HepG2 (cell line): ENCODE data around the gene FTL. TPM values are rescaled to one million over a fixed set of nuclear protein-coding genes. Genes with fewer than 3 reads are reported as not detected.
A peak's percentile ranks its signal among the peaks of the same experiment; 100 is the strongest.

Experiments used
- GTF3A ChIP-seq: sonication (generic); formaldehyde crosslinking; conservative IDR thresholded peaks from 2 replicates; pipeline ENCODE4 v1.4.0; 2020; ENCODE audit warnings: mild to moderate bottlenecking, missing genetic modification reagents
- HMGA1 ChIP-seq: sonication (generic); formaldehyde crosslinking; conservative IDR thresholded peaks from 2 replicates; pipeline ENCODE4 v1.4.0; 2020; ENCODE audit warnings: missing genetic modification reagents
- HNRNPLL ChIP-seq: fragments of 200-400 bp; formaldehyde crosslinking; IDR thresholded peaks from 2 replicates; pipeline ENCODE4 v1.6.1; 2017; ENCODE audit warnings: mild to moderate bottlenecking, low read depth, low read length; ENCODE audit not compliant: poor library complexity, severe bottlenecking
- KLF12 ChIP-seq: sonication (generic); formaldehyde crosslinking; IDR thresholded peaks from 2 replicates; pipeline ENCODE4 v1.4.0; 2020; ENCODE audit warnings: missing genetic modification reagents, borderline replicate concordance
- KMT2A ChIP-seq: sonication (generic); formaldehyde crosslinking; IDR thresholded peaks from 2 replicates; pipeline ENCODE4 v1.4.0; 2020; ENCODE audit warnings: missing genetic modification reagents
- NFYB ChIP-seq: sonication (generic); formaldehyde crosslinking; IDR thresholded peaks from 2 replicates; pipeline ENCODE4 v1.4.0; 2020; ENCODE audit warnings: missing genetic modification reagents
- PAF1 ChIP-seq: IDR thresholded peaks from 2 replicates; pipeline ENCODE4 v1.6.1; 2016; ENCODE audit warnings: missing genetic modification reagents, missing compliant biosample characterization
- PHB2 ChIP-seq: fragments of 450-650 bp; IDR thresholded peaks from 2 replicates; pipeline ENCODE4 v1.6.1; 2018; ENCODE audit not compliant: partially characterized antibody
- POGZ ChIP-seq: sonication (generic); formaldehyde crosslinking; IDR thresholded peaks from 2 replicates; pipeline ENCODE4 v1.4.0; 2020; ENCODE audit warnings: mild to moderate bottlenecking, missing genetic modification reagents
- REL ChIP-seq: sonication (generic); formaldehyde crosslinking; conservative IDR thresholded peaks from 2 replicates; pipeline ENCODE4 v1.8.0; 2022; ENCODE audit warnings: mild to moderate bottlenecking, missing genetic modification reagents, moderate library complexity
- SOX13 ChIP-seq, 3 experiments: fragments of 450-650 bp in 1 of 3; sonication (generic) in 1 of 3; formaldehyde crosslinking in 1 of 3; IDR thresholded peaks in 2 of 3; conservative IDR thresholded peaks in 1 of 3; 2 replicates each; pipeline versions ENCODE4 v1.5.0 to v1.6.1; 2016 to 2020; ENCODE audit warnings: antibody characterized with exemption in 1 of 3, mild to moderate bottlenecking in 1 of 3, missing compliant biosample characterization in 1 of 3, missing genetic modification reagents in 1 of 3, moderate library complexity in 1 of 3
- SRSF1 ChIP-seq: fragments of 200-400 bp; formaldehyde crosslinking; optimal IDR thresholded peaks from 2 replicates; pipeline ENCODE3; 2017; ENCODE audit warnings: mild to moderate bottlenecking, low read depth, low read length, moderate library complexity
- TCF12 ChIP-seq, 2 experiments: fragments of 450-650 bp in 1 of 2; sonication (generic) in 1 of 2; formaldehyde crosslinking in 1 of 2; IDR thresholded peaks; 2 replicates each; pipeline versions ENCODE4 v1.6.1 to v1.8.0; 2017 to 2022; ENCODE audit warnings: antibody characterized with exemption in 1 of 2, mild to moderate bottlenecking in 1 of 2, missing genetic modification reagents in 1 of 2, moderate library complexity in 1 of 2
- TCF7 ChIP-seq: sonication (generic); IDR thresholded peaks from 2 replicates; pipeline ENCODE4 v1.6.1; 2016; ENCODE audit warnings: antibody characterized with exemption, low read depth
- ZBTB3 ChIP-seq: sonication (generic); formaldehyde crosslinking; IDR thresholded peaks from 2 replicates; pipeline ENCODE4 v1.4.0; 2020; ENCODE audit warnings: low read depth, mild to moderate bottlenecking, moderate library complexity, missing genetic modification reagents, borderline replicate concordance
- ZC3H13 ChIP-seq: sonication (generic); formaldehyde crosslinking; IDR thresholded peaks from 2 replicates; pipeline ENCODE4 v1.8.1; 2023; ENCODE audit warnings: mild to moderate bottlenecking, missing genetic modification reagents, moderate library complexity
- ZNF10 ChIP-seq: sonication (generic); formaldehyde crosslinking; IDR thresholded peaks from 2 replicates; pipeline ENCODE4 v1.4.0; 2020; ENCODE audit warnings: mild to moderate bottlenecking, low read depth, missing genetic modification reagents, borderline replicate concordance
- ZNF101 ChIP-seq: sonication (generic); formaldehyde crosslinking; IDR thresholded peaks from 2 replicates; pipeline ENCODE4 v1.4.0; 2020; ENCODE audit warnings: mild to moderate bottlenecking, low read depth, missing genetic modification reagents, borderline replicate concordance
- ZNF180 ChIP-seq: sonication (generic); formaldehyde crosslinking; IDR thresholded peaks from 2 replicates; pipeline ENCODE4 v1.4.0; 2020; ENCODE audit warnings: low read depth, missing genetic modification reagents, borderline replicate concordance
- ZNF530 ChIP-seq: sonication (generic); formaldehyde crosslinking; IDR thresholded peaks from 2 replicates; pipeline ENCODE4 v1.5.0; 2020; ENCODE audit warnings: low read depth, mild to moderate bottlenecking, missing genetic modification reagents
- ZNF572 ChIP-seq: sonication (generic); formaldehyde crosslinking; IDR thresholded peaks from 2 replicates; pipeline ENCODE4 v1.5.1; 2020; ENCODE audit warnings: mild to moderate bottlenecking, missing genetic modification reagents
- ZNF761 ChIP-seq: sonication (generic); formaldehyde crosslinking; conservative IDR thresholded peaks from 2 replicates; pipeline ENCODE4 v1.4.0; 2020; ENCODE audit warnings: mild to moderate bottlenecking, missing genetic modification reagents
- ZNF777 ChIP-seq: sonication (generic); formaldehyde crosslinking; IDR thresholded peaks from 2 replicates; pipeline ENCODE4 v1.4.0; 2020; ENCODE audit warnings: missing genetic modification reagents
- polyA plus RNA-seq, 8 experiments: library from polyadenylated mRNA; depleted of rRNA in 3 of 8; stranded (reverse) in 7 of 8; unstranded in 1 of 8; fragments of >200 nt; fragmentation: Illumina TruSeq in 4 of 8; extraction: Trizol in 4 of 8; gene quantifications; 2 replicates each; pipeline versions ENCODE4 v1.2.1 to v1.2.3, GENCODE V29; 2011 to 2016; ENCODE audit warnings: low read depth in 4 of 8, missing spikeins in 1 of 8, mixed read lengths in 1 of 8; ENCODE audit not compliant: insufficient read depth in 1 of 8
- total RNA-seq, 5 experiments: library from RNA; depleted of rRNA; stranded (reverse); fragments of >200 nt; fragmentation: Illumina TruSeq; extraction: Trizol; gene quantifications; 2 replicates each; pipeline ENCODE4 v1.2.3, GENCODE V29; 2016; ENCODE audit warnings: low read depth in 1 of 5
- TF ChIP-seq, protein P1 (sequence below): sonication (generic); formaldehyde crosslinking; IDR thresholded peaks from one replicate; pipeline ENCODE4 v1.5.1; 2020; ENCODE audit warnings: mild to moderate bottlenecking, missing genetic modification reagents; ENCODE audit errors: not compliant biosample characterization

The FTL gene
- total and polyA plus RNA-seq, 2 of the 13 experiments (the other 11 are each of a cell fraction or from before 2014, with no cell fraction given), result 2,721 to 8,800 TPM

DNA sequence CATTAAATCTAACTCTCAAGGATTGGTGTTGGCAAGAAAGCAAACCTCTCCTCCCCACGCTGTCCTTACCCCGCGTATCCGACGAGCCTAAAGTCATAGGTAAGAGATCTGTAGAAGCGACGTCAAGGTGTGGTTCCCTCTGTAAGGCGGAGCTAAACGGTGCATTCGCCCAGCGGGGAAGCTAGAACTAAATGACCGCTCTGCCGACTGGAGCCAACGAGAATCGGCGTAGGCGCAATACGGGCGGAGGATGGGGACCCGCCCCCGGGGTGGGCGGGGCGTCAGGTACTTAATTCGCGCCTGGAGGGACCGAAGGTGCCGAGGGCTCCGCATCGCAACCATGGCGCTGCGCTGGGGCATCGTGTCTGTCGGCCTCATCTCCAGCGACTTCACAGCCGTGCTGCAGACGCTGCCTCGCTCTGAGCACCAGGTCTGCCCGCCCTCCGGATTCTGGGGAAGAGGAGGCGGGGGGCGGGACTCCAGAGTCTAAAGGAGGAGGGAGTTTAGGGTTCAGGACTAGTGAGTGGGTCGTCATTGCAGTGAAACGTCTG, 31.7 kb upstream of the FTL start, which contains the start of gene DHDH (continued):
- TF ChIP-seq ZNF530, result no peak
- no peak for TF ChIP-seq TCF7
- no peak for TF ChIP-seq ZNF572 (CRISPR knock-in tag)
- no peak for TF ChIP-seq PAF1 (CRISPR knock-in tag)
- no peak for TF ChIP-seq ZBTB3
- no peak for TF ChIP-seq HMGA1 (CRISPR knock-in tag)
- TF ChIP-seq GTF3A, result no peak
- no peak for TF ChIP-seq PHB2
- TF ChIP-seq POGZ (CRISPR knock-in tag), result no peak
- TF ChIP-seq ZNF101 (CRISPR knock-in tag), result no peak
- no peak for TF ChIP-seq ZNF777 (CRISPR knock-in tag)
- TF ChIP-seq SRSF1, result no peak
- TF ChIP-seq TCF12 (IDR thresholded peaks at IDR 0.05), result no peak
- no peak for TF ChIP-seq TCF12 (CRISPR knock-in tag; IDR thresholded peaks at IDR 0.05)
- no peak for TF ChIP-seq REL (CRISPR knock-in tag)
- no peak for TF ChIP-seq KMT2A
- peak; percentile 96 for TF ChIP-seq HNRNPLL
- 0 out of 2 replicates have a peak, but pooled peaks have one; percentile 39 for TF ChIP-seq ZC3H13
- TF ChIP-seq ZNF761 (CRISPR knock-in tag), result no peak
- TF ChIP-seq ZNF180 (CRISPR knock-in tag), result no peak
- peak; percentile 40 for TF ChIP-seq NFYB
- no peak for TF ChIP-seq ZNF10 (CRISPR knock-in tag)
- TF ChIP-seq, protein P1, sequence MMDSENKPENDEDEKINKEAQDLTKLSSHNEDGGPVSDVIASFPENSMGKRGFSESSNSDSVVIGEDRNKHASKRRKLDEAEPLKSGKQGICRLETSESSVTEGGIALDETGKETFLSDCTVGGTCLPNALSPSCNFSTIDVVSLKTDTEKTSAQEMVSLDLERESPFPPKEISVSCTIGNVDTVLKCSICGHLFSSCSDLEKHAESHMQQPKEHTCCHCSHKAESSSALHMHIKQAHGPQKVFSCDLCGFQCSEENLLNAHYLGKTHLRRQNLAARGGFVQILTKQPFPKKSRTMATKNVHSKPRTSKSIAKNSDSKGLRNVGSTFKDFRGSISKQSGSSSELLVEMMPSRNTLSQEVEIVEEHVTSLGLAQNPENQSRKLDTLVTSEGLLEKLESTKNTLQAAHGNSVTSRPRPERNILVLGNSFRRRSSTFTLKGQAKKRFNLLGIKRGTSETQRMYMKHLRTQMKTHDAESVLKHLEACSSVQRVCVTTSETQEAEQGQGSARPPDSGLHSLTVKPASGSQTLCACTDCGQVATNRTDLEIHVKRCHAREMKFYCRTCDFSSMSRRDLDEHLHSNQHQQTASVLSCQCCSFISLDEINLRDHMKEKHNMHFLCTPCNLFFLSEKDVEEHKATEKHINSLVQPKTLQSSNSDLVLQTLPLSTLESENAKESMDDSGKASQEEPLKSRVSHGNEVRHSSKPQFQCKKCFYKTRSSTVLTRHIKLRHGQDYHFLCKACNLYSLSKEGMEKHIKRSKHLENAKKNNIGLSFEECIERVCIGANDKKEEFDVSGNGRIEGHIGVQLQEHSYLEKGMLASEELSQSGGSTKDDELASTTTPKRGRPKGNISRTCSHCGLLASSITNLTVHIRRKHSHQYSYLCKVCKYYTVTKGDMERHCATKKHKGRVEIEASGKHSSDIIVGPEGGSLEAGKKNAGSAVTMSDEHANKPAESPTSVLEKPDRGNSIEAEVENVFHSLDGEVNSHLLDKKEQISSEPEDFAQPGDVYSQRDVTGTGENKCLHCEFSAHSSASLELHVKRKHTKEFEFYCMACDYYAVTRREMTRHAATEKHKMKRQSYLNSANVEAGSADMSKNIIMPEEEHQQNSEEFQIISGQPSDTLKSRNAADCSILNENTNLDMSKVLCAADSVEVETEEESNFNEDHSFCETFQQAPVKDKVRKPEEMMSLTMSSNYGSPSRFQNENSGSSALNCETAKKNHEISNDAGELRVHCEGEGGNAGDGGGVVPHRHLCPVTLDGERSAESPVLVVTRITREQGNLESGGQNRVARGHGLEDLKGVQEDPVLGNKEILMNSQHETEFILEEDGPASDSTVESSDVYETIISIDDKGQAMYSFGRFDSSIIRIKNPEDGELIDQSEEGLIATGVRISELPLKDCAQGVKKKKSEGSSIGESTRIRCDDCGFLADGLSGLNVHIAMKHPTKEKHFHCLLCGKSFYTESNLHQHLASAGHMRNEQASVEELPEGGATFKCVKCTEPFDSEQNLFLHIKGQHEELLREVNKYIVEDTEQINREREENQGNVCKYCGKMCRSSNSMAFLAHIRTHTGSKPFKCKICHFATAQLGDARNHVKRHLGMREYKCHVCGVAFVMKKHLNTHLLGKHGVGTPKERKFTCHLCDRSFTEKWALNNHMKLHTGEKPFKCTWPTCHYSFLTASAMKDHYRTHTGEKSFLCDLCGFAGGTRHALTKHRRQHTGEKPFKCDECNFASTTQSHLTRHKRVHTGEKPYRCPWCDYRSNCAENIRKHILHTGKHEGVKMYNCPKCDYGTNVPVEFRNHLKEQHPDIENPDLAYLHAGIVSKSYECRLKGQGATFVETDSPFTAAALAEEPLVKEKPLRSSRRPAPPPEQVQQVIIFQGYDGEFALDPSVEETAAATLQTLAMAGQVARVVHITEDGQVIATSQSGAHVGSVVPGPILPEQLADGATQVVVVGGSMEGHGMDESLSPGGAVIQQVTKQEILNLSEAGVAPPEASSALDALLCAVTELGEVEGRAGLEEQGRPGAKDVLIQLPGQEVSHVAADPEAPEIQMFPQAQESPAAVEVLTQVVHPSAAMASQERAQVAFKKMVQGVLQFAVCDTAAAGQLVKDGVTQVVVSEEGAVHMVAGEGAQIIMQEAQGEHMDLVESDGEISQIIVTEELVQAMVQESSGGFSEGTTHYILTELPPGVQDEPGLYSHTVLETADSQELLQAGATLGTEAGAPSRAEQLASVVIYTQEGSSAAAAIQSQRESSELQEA (CRISPR knock-in tag), result no peak
- no peak for TF ChIP-seq SOX13 (IDR thresholded peaks at IDR 0.05)
- TF ChIP-seq SOX13 (CRISPR knock-in tag; conservative IDR thresholded peaks at IDR 0.05 in 1 of 2, IDR thresholded peaks at IDR 0.05 in 1 of 2), result no peak
- no peak for TF ChIP-seq KLF12 (CRISPR knock-in tag)
